Superior temporal gyrus (tissue), 1 donor: Measurements from ENCODE around the gene PTPRR.

ENCODE experiments used
- DNase-seq: peaks from one replicate; pipeline ENCODE4 v3.0.0-alpha.2; 2016; ENCODE audit errors: extremely low spot score

The PTPRR gene, protein sequence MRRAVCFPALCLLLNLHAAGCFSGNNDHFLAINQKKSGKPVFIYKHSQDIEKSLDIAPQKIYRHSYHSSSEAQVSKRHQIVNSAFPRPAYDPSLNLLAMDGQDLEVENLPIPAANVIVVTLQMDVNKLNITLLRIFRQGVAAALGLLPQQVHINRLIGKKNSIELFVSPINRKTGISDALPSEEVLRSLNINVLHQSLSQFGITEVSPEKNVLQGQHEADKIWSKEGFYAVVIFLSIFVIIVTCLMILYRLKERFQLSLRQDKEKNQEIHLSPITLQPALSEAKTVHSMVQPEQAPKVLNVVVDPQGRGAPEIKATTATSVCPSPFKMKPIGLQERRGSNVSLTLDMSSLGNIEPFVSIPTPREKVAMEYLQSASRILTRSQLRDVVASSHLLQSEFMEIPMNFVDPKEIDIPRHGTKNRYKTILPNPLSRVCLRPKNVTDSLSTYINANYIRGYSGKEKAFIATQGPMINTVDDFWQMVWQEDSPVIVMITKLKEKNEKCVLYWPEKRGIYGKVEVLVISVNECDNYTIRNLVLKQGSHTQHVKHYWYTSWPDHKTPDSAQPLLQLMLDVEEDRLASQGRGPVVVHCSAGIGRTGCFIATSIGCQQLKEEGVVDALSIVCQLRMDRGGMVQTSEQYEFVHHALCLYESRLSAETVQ

DNA sequence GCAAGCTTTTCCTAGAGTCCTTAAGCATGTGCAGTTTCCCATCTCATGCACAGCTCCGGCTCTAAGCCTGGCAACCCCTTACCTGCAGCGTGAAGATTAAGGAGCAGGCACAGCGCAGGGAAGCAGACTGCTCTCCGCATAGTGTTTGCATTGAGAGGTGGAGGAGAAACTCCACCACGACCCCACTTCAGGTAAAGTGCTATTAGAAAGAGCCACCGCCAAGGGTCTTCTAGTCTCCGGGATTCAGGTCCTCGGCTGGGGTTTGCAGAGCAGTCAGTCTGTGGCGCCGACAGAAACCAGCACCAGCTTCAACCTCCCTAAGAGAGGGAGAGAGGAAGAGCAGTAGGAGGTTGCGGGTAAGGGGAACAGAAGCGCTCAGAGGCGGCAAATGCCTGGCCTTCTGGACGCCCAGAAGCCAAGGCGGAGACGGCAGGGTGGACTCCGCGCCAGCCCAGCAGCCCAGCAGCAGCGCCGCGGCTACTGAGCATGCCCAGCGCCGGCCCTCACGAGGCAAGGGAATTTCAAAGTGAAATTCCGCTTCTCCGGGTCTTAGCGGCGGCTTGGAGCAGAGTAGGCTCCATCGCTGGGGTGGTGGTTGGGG is at the start of gene PTPRR:
Gene PTPRR (minus strand): TSS at position 488 of the 601 bp plus-strand sequence. CDS start 348 bp downstream, at position 140.
- no peak for DNase-seq

DNA sequence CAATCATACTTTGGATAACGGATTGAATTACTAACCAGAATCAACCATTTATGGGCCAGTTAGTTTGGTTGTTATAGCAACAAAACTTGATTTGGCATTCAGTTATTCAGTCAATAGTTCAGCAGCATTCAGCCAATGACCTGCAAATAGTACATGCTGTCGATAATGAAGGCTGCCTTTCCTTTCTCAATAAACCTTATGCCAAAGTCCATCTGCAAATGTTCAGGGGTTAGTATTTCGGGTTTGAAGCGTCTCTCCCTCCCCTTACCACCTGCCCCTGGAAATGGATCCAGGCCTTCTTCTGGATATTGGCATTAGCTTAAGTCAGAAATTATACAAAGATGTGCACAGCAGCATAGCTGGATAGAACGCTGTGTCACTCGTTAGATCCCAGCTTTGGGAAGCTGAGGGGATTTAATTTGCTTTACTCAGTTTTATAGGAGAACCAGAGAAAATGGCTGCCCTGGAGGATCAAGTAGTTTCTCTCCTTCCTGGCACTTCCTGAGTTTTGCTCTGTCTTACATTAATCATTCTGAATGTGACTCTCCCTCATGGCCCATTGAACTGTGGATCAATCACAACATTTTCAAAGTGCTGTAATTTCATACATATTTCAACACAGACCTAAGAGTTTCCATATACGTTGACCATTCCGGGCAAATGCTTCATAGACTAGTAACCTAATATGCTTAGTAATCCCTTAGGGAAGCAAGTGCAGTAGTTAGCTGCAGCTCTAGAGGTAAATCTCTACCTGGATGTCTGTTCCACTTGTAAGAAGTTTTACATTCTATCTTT is 46.7 kb upstream of the PTPRR start:
- DNase-seq = no peak

DNA sequence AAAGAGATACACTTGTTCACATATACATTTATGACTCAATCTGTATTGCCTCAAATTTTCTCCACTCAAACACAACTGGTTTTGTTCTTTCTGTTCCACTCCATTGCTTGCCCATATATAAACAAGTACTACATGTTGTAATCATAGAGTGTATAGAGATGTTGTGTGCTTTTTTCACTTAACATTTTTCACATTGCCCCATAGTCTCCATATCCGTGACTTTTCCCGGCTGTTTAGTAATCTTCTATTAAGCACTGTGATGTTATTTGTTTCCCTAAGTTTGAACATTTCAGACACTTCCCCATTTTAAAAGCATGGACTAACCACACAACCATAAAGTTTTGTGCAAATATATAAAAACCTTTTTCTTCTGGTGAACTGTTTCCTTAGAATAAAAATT is 45.5 kb upstream of the PTPRR start:
- no peak for DNase-seq

DNA sequence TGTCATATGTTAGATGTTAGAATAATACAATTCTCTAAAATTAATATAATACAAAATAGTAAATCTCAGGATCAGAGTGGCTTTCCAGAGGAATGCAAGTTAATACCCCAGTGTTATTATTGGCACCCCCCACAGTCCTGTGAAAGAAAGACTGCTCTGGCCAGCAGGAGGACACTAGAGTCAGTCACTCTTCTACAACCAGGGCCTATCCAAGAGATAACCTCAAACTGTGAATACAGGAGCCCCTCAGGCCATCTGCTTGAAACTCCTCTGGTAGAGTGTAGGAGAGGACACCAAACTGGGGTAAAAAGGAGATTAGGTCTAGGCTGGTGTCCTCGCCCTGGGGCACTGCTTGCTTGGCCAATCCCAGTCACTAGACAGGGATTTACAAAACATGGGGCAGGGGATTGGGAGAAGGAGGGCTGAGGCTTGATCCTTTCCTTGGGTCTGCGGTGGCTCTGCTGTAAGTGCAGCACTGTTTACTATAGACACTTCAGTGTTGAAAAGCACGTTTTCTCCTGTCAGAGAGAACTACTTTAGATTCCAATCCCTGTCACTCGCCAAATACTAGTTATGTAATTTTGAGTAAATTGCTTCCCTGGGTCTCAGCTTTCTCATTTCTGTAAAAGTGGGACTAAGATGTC is 44.5 kb upstream of the PTPRR start:
- no peak for DNase-seq

DNA sequence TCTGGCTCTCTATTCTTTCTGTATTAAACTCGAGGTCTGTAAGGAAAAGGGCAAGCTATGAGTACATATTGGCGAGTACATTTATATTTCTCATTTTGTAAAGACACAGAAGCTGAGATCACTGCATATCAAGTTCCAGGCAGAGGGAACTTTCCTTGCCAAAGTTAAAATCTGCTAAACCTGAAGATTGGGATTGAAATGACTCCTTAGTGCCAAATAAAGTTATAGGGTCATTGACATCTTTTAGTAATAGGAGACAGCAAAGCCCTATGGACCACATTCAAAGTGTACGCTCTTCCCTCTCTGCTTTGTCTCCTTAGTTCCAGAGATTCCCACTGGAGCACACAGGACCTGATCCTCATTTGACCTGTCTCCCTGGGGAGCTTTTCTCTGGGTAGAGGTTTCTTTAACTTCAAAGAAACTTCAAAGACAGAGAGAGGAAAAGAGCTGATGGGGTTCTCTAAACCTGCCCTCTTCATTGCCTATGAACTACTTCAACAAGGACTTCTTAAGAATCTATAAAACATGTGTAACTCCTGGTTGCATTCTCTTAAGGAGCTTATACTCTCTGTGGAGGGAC is 42.6 kb upstream of the PTPRR start:
- no peak for DNase-seq

DNA sequence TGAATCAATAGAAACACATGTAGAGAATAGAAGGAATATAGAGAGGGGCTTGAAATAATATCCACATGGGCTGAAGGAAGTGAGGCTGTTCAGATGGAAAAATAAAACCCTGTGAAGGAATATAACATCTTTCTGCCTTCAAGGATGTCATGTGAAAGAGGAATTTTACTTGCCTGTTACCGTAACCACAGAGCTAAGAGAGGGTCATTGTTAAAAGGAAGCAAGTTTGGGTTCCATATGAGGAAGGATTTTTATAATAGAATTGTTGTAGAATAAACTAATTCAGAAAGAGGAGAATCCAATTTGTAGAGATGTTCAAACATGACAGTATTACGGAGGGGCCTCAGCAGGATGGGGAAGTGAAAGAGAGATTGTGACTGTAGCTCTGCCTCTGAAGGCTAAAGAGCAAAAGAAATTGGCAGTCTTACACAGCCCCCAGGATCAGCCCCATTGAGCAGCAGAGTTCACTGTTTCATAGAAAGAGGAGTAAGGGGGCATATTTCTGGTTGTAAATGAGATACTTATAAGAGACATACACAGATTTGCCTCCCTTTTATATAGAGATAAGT is 41.8 kb upstream of the PTPRR start:
- no peak for DNase-seq

DNA sequence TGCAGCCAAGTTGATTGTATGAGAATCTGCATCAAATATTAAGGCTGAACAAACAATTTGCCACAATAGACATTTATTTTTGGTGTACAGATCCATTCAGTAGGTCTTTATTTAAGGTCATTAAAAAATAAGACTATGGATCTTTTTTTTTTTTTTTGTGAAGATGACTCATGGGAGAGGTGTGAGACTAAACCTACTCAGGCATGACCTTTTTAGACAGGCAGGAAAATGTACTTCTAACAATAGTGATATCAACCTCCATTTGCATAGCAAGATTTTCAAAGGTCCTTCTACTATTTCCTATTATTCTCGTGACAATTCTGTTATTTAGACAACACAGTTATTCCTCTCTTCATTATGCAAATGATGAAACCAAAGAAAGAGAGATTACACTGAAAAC is 39.9 kb upstream of the PTPRR start:
- DNase-seq = no peak

DNA sequence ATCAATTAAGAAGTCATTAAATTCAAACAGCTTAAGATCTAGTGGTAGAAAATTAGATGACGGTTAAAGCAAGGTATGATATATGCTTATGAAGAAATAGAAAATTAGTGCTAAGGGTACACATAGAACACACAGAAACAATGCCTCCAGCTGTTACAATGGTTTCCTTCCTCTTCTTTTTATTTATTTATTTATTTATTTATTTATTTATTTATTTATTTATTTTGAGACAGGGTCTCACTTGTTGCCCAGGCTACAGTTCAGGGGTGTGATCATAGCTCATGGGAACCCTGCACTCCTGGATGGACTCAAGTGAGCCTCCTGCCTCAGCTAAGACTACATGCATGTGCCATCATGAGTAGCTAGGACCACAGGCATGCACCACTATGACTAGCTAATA is 34.9 kb upstream of the PTPRR start:
- no peak for DNase-seq

DNA sequence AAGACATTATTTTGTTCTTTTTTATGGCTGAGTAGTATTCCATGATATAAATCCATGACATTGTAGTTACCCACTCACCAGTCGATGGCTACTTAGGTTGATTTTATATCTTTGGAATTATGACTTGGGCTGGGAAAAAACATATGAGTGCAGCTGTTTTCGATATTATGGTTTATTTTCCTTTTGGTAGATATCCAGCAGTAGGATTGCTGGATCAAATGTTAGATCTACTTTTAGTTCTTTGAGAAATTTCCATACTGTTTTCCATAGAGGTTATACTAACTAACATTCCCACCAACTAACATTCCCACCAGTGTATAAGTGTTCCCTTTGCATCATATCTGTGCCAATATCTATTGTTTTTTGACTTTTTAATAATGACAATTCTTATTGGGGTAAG is 29.9 kb upstream of the PTPRR start:
- DNase-seq = no peak

DNA sequence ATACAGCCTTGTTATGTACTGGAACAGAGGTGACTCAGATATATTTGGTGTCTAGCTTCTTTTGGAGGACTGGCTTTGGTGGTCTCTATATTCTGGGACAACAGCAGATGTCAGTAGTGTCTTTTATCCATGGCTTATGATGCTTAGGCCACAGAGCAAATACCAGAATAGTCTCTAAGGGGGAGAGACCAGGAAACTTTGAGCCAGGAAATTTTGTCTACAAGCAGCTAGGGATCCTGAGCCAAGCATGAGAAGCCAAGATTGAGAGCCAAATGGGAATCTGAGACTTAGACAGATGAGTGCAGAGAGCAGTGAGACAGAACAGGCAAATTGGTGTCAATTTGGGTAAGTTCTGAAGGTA is 28.4 kb upstream of the PTPRR start:
- DNase-seq = no peak

DNA sequence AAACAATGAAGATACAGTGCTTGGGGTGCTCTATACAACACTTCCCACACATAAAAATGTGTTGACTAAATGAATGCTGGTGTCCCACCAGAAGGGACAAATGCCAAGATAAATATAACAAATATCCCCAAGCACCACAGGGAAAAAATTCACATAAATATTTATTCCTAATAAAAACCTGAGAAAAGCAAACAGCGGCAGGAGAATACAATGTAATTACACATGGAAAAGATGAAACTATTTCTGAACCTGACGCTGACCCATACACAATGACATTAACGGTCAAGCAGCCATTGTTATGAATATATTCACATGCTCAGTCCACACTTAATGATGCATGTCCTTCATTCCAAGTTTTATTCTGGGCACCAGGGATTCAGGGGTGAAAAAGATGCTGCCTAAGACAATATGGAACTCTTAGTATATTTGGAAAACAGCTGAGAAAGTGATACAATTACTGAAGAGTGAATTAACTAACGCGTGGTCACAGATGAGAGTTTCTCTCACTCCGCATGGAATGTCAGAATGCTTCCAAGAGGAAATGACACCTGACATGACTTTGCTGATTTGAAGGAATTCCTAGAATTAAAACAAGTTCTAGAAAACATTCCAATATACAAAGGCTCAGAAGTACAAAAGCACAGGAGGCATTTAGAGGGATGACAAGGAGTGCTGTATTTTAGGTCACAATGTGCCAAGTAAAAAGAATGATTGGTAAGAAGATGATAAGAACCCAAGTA is 27.9 kb upstream of the PTPRR start:
- DNase-seq = no peak

DNA sequence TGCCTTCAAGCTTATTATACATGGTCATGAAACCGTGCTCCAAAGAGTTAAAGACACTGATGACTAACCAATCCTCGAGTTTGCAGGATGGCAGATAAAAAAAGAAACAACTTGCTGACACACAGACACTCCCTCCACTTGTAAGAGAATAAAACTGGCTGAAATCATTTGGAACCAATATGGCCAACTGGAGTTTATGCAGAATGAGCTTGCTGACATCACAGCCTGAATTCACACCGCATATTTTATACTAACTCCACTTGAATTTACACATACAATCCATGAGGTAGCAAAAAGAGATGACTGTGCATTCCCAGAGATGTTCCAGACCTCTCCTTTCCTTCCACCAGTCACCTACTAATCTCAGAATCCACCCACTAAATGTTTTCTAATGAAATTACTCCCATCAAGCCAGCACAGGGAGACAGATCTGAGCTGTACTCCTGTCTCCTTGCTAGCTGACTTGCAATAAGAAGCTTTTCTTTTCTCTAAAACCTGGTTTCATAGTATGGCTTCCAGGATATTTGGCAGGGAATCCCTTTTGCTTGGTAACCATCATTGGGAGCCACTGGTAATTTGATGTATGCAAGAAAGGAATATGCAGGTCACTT is 15.8 kb upstream of the PTPRR start:
- DNase-seq = no peak

DNA sequence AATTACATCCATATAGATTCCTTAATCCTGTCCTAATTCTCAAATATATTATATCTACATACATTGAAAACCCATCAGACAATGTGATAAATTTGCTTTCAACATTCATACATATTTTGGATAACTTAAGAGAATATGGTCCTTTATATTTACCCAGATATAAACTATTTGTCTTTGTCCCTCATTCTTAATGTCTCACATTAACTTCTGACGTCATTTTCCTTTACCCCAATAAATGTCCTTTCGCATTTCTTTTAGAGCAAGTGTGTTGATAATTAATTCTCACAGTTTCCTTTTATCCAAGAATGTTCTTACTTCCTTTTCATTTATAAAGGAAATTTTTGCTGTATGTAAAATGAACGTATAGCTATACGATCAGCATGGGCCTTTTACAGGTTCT is 12.6 kb upstream of the PTPRR start:
- DNase-seq = no peak

DNA sequence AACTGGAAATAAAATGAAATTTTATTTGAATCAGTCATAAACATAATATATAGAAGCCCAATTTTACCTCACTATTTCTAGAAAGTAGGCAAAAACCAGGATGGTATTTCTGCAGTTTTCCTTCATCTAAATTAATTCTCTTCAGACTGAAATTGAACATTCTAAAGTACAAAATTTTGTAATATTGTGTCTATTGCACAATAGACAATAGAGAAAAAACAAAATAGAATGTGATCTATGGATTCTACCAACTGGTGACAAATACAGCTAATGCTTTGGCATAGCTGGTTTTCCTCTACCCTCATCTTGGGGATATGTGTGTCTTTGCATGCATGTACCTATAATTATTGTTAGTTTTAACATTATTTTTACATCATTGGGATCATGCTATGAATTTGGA is 8.5 kb upstream of the PTPRR start:
- DNase-seq = no peak

DNA sequence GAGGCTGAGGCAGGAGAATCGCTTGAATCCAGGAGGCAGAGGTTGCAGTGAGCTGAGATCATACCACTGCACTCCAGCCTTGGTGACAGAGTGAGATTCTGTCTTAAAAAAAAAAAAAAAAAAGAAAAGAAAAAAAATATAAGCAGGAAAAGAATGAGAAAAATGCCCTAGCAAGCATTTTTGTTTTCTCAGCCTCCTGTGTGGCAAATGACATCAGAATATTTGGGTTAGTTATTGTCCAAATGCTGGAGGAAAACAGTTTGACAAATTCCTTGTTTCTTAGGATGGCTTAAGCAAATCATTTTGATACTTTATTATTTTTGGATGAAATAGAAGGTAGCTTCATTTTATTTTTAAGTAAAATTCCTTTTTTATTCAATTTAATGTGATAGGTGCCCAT is 7.5 kb upstream of the PTPRR start:
- DNase-seq = no peak

DNA sequence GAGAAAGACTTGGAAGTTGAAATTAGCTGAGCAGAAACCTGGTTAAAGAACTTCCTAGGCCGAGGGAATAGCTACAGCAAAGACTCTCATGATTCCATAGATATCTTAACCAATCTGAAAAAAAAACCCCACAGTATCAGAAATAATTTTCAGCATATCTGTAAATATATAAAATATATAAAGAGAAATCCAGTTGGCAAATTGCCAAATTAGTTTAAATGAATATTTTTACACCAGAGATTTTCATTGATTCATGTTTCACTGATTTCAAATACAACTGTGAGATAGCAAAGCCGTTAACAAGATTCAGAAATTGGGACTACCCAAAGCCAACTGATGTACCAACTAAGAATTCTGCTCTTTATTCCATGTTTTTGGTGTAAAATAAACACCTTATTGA is 6.8 kb upstream of the PTPRR start:
- no peak for DNase-seq

DNA sequence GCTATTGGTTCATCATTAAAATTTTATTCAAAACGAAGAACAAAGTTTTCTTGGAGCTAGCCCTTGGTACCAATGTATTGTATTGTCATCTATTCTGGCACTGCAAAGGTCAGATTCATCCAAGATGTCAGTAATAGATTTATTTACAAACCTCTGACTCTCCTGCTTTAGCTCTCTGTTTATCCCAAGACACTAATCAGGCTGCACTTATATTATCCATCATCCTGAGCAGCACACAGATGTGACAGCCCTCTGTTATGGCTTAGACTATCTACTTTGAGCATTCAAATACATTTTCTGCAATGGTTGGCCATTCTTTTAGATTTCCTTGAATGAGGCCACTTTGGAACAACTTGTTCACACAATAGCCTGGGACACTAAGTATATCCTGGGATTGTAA is 5.0 kb upstream of the PTPRR start:
- DNase-seq = no peak

DNA sequence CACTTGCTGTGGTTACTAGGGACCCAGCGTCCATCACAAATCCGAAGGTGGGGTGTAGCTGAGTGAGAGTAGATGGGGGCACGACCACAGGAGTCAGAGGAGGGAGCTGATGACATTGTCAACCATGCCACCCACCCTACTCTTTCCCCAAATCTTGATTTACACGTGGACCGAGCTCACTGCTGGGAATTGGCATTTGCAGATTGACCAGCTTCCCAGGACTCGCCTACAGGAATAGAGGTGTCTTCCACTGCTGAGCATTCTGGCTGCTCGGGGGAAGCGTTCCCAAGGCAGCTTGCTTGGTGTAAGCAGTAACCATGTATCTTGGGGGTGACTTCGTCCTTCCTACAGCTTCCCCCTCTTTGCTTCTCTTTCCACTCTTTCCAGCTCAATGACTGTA is 353 bp upstream of the PTPRR start:
- peak; percentile 44 for DNase-seq

DNA sequence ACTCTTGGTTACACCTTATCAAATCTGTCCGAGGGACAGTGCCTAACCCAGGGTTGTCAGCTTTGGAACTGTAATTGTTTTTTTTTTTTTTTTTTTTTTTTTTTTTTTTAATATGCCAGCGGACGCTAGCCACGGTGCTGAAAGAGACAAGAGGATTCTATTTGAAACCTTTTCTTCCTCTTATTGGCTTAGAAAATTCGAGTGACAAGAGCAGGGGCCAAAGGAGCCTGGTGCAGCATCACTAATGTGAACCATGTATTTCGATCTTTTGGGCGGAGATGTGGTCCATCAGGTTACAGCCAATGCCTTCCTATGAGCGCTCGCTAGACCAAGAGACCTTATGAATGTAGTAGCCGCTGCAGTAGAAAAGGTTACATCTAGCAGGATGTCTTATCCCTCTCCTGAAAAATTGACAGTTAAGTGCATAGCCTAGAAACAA is 922 bp downstream of the PTPRR start:
- DNase-seq = peak; percentile 46

DNA sequence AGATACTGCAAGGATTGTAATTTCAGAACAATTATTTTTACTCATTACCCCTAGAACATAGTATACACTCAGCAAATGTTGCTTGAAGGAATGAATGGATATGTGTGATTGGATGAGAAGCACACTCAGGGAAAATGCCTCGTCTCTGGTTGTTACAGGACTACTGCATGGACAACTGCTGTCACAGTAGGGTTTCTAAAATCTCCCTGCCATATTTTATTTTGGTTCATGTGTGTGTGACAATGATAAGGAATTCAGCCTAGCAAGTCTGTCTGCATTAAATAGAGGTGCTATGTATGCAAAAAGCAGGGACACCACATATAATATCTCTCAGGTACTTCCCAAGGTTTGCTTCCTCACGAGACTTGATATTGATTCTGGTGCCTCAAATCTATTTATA is 1.4 kb downstream of the PTPRR start:
- peak; percentile 57 for DNase-seq
